Muscle layer of duodenum (tissue), 2 donors: ENCODE results near the gene KLC4.
"Not testable (repeated sequence)": the region's sequence is repeated elsewhere in the genome, so short reads cannot be mapped to it uniquely, and the experiment has no call there.

Source experiments
- H3K27ac ChIP-seq: one replicate; pipeline ENCODE4 v1.7.0; 2013; ENCODE audit warnings: mild to moderate bottlenecking, low read length
- H3K27me3 ChIP-seq: one replicate; pipeline ENCODE4 v1.7.0; 2013; ENCODE audit warnings: low read depth, mild to moderate bottlenecking, control low read depth, low read length
- H3K36me3 ChIP-seq, 2 donors: one replicate each; pipeline ENCODE4 v1.7.0; 2013; ENCODE audit warnings: low read length in 2 of 2, control low read depth in 1 of 2, mild to moderate bottlenecking in 1 of 2; ENCODE audit not compliant: insufficient read depth in 2 of 2, control insufficient read depth in 1 of 2
- H3K4me1 ChIP-seq, 2 donors: one replicate each; pipeline ENCODE4 v1.7.0; 2013; ENCODE audit warnings: low read length in 2 of 2, mild to moderate bottlenecking in 2 of 2, control low read depth in 1 of 2, moderate library complexity in 1 of 2; ENCODE audit not compliant: insufficient read depth in 2 of 2, control insufficient read depth in 1 of 2
- H3K4me3 ChIP-seq, 2 donors: one replicate each; pipeline ENCODE4 v1.7.0; 2013; ENCODE audit warnings: low read length in 2 of 2, low read depth in 1 of 2, mild to moderate bottlenecking in 1 of 2
- H3K9me3 ChIP-seq, 2 donors: one replicate each; pipeline ENCODE4 v1.7.0; 2013; ENCODE audit warnings: low read length in 2 of 2, control low read depth in 1 of 2, mild to moderate bottlenecking in 1 of 2; ENCODE audit not compliant: control insufficient read depth in 1 of 2
- donor health status: healthy.

Gene KLC4

GRCh38 chr6:43037706-43038105, 21.7 kb upstream of the KLC4 start:
- Histone ChIP-seq H3K27ac (no peak overlapping the region), H3K4me1 (no peaks in the 10 kb centered on the region), H3K9me3 (no peaks in the 10 kb centered on the region), H3K36me3 (peaks cover 27 to 62% of the 10 kb centered on the region in 2 donors), H3K4me3 (no peak overlapping the region), H3K27me3 (no peaks in the 10 kb centered on the region)

DNA sequence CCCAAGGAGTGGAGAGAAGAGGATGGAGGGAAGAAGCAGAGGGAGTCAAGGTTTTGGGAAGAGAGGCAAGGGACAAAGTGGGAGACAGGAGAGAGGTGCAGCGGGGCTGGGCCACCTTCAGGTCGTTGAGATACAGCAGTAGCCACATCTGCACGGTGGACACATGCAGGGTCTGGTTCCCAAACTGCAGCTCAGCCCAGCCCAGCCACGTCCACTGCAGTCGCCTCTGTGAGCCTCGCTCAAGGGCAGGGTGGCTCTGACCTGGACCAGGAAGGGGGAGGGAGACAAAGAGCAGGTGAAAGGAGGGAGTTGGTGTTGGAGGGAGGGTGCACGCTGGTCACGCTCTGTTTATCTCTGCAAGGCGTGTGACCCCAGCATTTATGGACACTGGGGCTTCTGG, 20.7 kb upstream of the KLC4 start:
- H3K27me3 ChIP-seq: no peaks in the 10 kb centered on the region
- H3K4me1 ChIP-seq: no peaks in the 10 kb centered on the region
- H3K36me3 ChIP-seq: peaks cover 31 to 63% of the 10 kb centered on the region in 2 donors
- no peak overlapping the region for H3K27ac ChIP-seq
- no peaks in the 10 kb centered on the region for H3K9me3 ChIP-seq
- no peak overlapping the region for H3K4me3 ChIP-seq

DNA sequence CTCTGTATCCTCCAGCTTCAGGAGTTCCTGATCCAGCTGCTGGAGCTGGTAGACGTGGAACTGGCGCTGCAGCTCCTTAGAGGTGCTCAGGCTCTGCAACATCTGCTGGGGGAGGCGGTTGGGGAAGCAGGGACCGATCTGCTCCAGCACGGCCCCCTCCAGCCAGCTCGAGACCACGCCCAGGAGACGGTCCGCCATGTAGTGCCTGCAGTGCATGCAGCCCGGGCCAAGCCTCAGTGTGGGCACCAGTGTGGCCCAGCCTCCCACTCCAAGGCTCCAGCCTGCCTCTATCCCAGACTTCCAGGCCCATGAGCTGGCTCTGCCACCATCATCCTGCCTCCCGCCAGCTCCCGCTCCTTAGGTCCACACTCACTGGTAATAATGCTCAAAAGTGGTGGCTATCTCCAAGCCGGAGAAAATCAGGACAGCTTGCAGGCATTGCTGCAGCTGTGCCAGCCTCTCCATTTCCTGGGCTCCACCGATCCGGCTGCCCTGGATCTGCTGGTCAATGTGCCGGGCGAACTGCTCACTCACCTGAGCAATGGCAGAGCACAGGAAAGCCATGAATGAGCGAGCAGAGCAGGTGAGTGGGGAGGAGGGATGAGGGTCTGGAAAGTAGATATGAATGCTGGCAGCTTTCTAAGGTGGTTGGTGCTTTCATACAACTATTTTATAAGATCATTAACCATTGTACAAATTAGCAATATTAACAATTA, 18.7 kb upstream of the KLC4 start:
- H3K9me3 ChIP-seq: no peaks in the 10 kb centered on the region
- no peaks in the 10 kb centered on the region for H3K27me3 ChIP-seq
- H3K36me3 ChIP-seq: peaks cover 31 to 64% of the 10 kb centered on the region in 2 donors
- no peak overlapping the region for H3K4me3 ChIP-seq
- H3K4me1 ChIP-seq: no peaks in the 10 kb centered on the region
- no peak overlapping the region for H3K27ac ChIP-seq

GRCh38 chr6:43041475-43041874, 18.0 kb upstream of the KLC4 start:
- H3K4me1 ChIP-seq: not testable (repeated sequence)

DNA sequence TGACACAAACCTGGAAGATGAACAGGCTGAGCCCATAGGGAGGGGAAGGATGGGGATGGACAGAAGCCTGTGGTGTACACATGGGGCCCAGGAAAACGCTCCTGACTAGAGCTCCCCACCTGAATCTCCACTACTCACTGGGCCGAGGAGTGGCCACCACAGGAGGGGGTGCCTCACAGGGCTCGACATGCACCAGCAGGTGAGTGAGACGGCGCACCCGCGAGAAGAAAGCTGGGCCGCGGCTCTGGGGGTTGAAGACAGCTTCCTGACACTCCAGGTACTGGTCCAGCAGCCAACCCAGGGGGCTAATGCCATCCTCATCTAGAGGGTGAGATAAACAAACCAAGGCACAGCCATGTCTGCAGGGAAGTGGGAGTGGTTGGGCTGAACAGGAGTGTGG, 16.1 kb upstream of the KLC4 start:
- no peaks in the 10 kb centered on the region for H3K4me1 ChIP-seq
- H3K27me3 ChIP-seq: no peaks in the 10 kb centered on the region
- no peak overlapping the region for H3K4me3 ChIP-seq
- no peak overlapping the region for H3K27ac ChIP-seq
- H3K36me3 ChIP-seq: peaks cover 30 to 69% of the 10 kb centered on the region in 2 donors
- H3K9me3 ChIP-seq: no peaks in the 10 kb centered on the region

More at GRCh38 chr6:43041475-43041874, 18.0 kb upstream of the KLC4 start:
- H3K27me3 ChIP-seq, H3K4me3 ChIP-seq, H3K9me3 ChIP-seq, H3K27ac ChIP-seq: not testable (repeated sequence)
- peaks cover 39 to 64% of the 10 kb centered on the region in 2 donors for H3K36me3 ChIP-seq

DNA sequence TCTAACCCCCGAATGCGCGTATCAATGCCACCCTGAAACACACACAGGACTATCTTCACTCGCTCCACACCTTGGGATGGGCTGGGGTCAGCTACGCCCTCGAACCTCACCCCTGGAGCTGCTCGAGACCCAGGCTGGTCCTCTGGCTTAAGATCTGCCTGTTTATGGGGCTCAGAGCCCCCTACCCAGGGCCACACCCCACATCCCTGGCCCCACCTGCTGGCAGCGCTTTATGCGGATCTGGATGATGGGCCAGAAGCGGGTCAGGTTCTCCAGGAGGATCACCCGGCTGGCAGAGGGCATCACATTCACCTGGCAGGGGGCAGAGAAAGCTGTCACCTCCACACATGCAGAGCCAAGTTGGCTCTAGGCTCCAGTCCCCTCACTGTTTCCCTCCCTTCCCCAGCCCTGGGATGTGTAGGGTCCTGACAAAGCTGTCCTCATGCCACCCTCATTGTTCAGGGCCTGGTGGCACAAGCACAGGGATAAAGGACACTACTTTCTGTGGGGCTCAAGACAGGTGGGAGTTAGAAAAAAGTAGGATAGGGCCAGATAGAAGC, 14.0 kb upstream of the KLC4 start:
- Histone ChIP-seq H3K4me1 (no peaks in the 10 kb centered on the region), H3K4me3 (no peak overlapping the region), H3K36me3 (peaks cover 39 to 60% of the 10 kb centered on the region in 2 donors), H3K9me3 (no peaks in the 10 kb centered on the region), H3K27me3 (no peaks in the 10 kb centered on the region), H3K27ac (no peak overlapping the region)

DNA sequence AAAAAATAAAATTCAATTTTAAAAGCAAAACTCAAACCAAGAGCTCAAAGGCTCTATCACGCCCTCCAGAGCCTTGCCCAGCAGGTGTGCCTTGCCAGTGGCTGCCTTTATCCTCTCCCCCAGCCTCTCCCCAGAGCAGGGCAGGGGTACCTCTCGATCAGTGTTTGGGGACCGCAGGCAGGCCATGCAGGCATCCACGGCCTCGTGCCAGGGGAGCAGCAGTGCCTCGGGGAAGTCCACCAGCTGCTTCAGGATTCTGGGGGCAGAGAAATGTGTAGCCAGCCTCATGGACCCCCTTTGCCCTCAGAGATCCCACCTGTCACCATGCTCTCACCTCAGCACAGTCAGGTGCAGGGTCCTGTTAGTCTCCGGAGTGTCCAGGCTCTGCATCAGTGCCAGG, 11.4 kb upstream of the KLC4 start:
- Histone ChIP-seq H3K9me3 (no peaks in the 10 kb centered on the region), H3K27me3 (no peaks in the 10 kb centered on the region), H3K4me1 (peaks cover 0 to 3% of the 10 kb centered on the region in 2 donors), H3K36me3 (peaks cover 34 to 49% of the 10 kb centered on the region in 2 donors), H3K27ac (no peak overlapping the region), H3K4me3 (no peak overlapping the region)

- Histone ChIP-seq H3K27me3 (no peaks in the 10 kb centered on the region), H3K9me3 (no peaks in the 10 kb centered on the region), H3K36me3 (peaks cover 33 to 35% of the 10 kb centered on the region in 2 donors), H3K4me3 (no peak overlapping the region), H3K27ac (no peak overlapping the region), H3K4me1 (peaks cover 3 to 14% of the 10 kb centered on the region in 2 donors)
These were observed 8.4 kb upstream of the KLC4 start for GRCh38 chr6:43050981-43051380.

GRCh38 chr6:43052225-43052841, 7.1 kb upstream of the KLC4 start:
- no peak overlapping the region for H3K4me3 ChIP-seq
- H3K9me3 ChIP-seq: no peaks in the 10 kb centered on the region
- peaks cover 3 to 14% of the 10 kb centered on the region in 2 donors for H3K4me1 ChIP-seq
- H3K27me3 ChIP-seq: no peaks in the 10 kb centered on the region
- H3K36me3 ChIP-seq: peaks cover 25 to 29% of the 10 kb centered on the region in 2 donors
- H3K27ac ChIP-seq: no peak overlapping the region

DNA sequence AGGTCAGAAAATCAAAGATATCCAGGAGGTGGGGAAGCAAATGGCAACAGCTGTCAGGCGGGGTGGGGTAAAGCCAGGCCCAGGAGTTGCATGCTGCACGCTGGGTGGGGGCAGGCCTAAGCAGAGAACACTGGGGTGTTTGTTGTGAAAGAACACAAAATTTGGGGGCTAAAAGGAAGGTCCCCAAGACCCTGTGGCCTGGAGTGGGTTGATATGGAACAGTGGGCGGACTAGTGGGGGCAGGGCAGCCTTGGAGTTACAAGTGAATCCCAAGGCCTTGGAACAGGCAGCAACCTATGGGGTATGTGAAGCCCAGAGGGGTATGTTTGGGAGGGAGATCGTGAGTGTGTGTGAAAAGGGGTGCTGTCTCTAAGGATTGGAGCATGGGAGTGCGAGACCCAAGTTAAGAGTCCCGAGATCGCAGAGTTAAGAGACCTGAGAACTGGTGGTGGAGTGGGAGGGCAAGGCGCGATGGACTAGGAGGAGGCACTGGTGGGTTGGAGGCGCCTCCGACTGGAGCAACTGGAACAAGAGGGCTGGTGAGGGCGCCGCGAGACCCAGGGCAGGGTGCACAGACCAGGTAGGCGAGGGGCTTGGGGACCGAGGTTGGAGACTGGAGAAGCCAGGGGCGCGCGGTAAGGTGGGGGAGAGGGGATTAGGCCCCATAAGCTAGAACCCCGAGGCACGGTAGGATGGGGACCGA, 6.4 kb upstream of the KLC4 start:
- no peaks in the 10 kb centered on the region for H3K27me3 ChIP-seq
- H3K27ac ChIP-seq: peak overlapping the region; percentile 84
- peak overlapping the region; percentile 64 to 69 for H3K4me3 ChIP-seq
- peaks cover 3 to 15% of the 10 kb centered on the region in 2 donors for H3K4me1 ChIP-seq
- no peaks in the 10 kb centered on the region for H3K9me3 ChIP-seq
- H3K36me3 ChIP-seq: peaks cover 22 to 25% of the 10 kb centered on the region in 2 donors

DNA sequence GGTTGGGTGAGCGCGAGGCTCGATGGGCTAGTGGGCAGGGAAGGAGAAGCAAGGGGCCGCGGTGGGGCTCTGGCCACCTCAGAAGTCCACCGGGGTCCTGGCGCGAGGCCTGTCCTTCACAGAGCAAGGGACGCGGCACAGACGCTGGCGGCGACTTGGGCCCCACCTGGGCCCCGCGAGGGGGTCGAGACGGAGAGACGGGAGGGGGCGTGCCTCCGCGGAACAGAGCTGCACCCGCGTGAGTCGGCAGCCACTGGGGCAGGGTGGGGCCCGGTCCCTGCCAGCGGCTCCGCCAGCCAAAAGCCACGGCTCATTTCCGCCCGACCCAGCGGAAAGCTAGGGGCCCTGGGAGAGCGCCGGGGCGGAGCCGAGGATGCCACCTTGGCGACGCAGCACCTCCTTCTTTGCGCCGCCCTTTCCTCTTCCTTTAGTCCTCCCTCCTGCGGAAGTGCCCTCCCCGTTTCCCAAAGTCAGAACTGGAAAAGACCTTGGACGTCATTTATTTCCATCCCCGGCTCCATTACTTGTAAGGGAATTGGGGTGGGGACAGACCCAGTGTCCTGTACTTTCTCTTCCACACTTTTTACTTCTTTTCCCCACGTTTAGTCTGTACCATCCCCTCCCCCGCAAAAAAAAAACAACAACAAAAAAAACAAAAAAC, 5.8 kb upstream of the KLC4 start, which contains the start of gene CUL7:
TSS of gene CUL7 (minus strand) at position 307 of the 661 bp plus-strand sequence. CDS start 1,063 bp downstream, outside the sequence.
- Histone ChIP-seq H3K4me1 (peaks cover 7 to 22% of the 10 kb centered on the region in 2 donors), H3K36me3 (peaks cover 19 to 25% of the 10 kb centered on the region in 2 donors), H3K27ac (peak within 1 kb of the TSS; percentile 84), H3K9me3 (no peaks in the 10 kb centered on the region), H3K4me3 (peak within 1 kb of the TSS; percentile 64 to 69), H3K27me3 (no peaks in the 10 kb centered on the region)
